Large intestine (tissue), 3 donors: ENCODE measurements around the gene KANK4. TPM values are rescaled to one million over a fixed set of nuclear protein-coding genes. Genes with fewer than 3 reads are reported as not detected.
A peak's percentile ranks its signal among the peaks of the same experiment; 100 is the strongest.
"Not testable (repeated sequence)": the region's sequence is repeated elsewhere in the genome, so short reads cannot be mapped to it uniquely, and the experiment has no call there.

Experiments
- DNase-seq, 2 donors: peaks; one replicate each; pipeline versions ENCODE4 v3.0.0 to v3.0.0-alpha.2; 2013
- H3K27ac ChIP-seq: one replicate; pipeline ENCODE4 v1.5.1; 2013; ENCODE audit warnings: low read length
- H3K27me3 ChIP-seq: 2 replicates; pipeline ENCODE4 v1.6.1; 2013; ENCODE audit warnings: low read length; ENCODE audit not compliant: control insufficient read depth, insufficient read depth
- H3K36me3 ChIP-seq: 2 replicates; pipeline ENCODE4 v1.6.1; 2013; ENCODE audit warnings: low read length; ENCODE audit not compliant: control insufficient read depth, insufficient read depth
- H3K4me1 ChIP-seq: one replicate; pipeline ENCODE4 v1.6.1; 2013; ENCODE audit warnings: low read length; ENCODE audit not compliant: control insufficient read depth, insufficient read depth
- H3K4me3 ChIP-seq: one replicate; pipeline ENCODE4 v1.5.1; 2013; ENCODE audit warnings: low read length
- H3K9me3 ChIP-seq: one replicate; pipeline ENCODE4 v1.6.1; 2013; ENCODE audit warnings: mild to moderate bottlenecking, low read depth, low read length, moderate library complexity; ENCODE audit not compliant: control insufficient read depth
- WGBS: methylation state at CpG from one replicate; pipeline ENCODE4 v1.1.5; 2013; ENCODE audit warnings: low lambda C conversion rate; ENCODE audit not compliant: insufficient coverage; 5-methylcytosine and 5-hydroxymethylcytosine counted together
- polyA plus RNA-seq: library from polyadenylated mRNA; unstranded; fragments of 120-200 nt; gene quantifications from one replicate; pipeline ENCODE4 v1.2.1, GENCODE V29; 2013

KANK4 gene
- polyA plus RNA-seq, 1 donor, result 4.1 TPM

DNA sequence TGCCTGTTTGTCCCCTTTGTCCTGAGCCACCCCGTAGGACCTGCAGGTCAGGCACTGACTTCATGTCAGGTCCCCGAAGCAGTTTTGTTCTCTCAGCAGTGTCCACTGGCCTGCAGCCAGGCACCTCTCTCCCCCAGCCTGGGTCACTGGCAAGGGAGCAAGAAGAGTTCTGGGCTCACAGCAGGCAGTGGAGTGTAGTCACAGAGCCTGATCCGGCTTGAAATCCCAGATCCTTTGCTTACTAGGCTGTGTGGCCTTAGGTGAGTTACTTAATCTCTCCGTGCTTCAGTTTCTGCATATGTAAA, 90.4 kb downstream of the KANK4 start:
- no peak overlapping the region for H3K4me3 ChIP-seq
- no peak overlapping the region for H3K27ac ChIP-seq
- WGBS, result no CpG with 5 or more reads among the region's 4 CpGs
- no peaks in the 10 kb centered on the region for H3K36me3 ChIP-seq
- no peaks in the 10 kb centered on the region for H3K9me3 ChIP-seq
- no peaks in the 10 kb centered on the region for H3K27me3 ChIP-seq
- no peak for DNase-seq
- H3K4me1 ChIP-seq, result no peaks in the 10 kb centered on the region

DNA sequence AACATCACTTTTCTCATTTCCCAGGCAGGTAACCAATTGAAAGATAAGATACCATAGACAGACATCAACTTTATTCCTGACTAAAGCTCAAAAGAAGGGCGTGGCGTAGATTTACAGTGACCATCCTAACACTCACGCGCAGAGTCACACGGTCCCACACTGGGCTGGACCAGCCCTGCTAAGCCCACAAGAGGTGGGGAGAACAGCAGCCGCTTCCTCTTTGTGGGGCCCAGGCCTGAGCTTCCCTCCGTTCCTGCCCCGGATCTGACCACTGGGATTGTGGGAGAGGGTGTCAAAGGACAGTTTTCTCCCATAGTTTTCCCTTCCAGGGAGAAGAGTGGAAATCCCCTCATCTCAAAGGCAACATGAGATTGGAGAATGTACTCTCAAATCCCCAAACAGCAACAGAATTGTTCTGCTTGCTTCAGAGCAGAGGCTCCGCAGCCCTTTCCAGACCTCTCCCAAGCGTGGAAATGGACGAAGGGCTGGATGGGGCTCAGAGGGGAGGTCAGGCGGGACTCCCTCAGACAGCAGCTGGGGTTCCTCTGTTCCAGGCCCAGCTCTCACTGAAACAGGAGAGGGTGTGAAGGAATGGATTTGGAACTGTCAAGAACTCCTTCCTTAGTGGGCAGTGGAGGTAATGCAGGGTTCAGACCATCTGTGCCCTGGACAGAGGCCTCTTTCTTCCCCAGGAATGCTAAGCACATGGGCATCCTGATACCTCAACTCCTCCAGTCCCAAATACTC, 90.9 kb downstream of the KANK4 start:
- no peaks in the 10 kb centered on the region for H3K36me3 ChIP-seq
- peak; percentile 16 to 38 for DNase-seq
- H3K4me1 ChIP-seq, result no peaks in the 10 kb centered on the region
- no peak overlapping the region for H3K4me3 ChIP-seq
- H3K27me3 ChIP-seq, result no peaks in the 10 kb centered on the region
- H3K9me3 ChIP-seq, result no peaks in the 10 kb centered on the region
- no peak overlapping the region for H3K27ac ChIP-seq
- WGBS, result 83% methylated on average over 1 of the region's 12 CpGs

DNA sequence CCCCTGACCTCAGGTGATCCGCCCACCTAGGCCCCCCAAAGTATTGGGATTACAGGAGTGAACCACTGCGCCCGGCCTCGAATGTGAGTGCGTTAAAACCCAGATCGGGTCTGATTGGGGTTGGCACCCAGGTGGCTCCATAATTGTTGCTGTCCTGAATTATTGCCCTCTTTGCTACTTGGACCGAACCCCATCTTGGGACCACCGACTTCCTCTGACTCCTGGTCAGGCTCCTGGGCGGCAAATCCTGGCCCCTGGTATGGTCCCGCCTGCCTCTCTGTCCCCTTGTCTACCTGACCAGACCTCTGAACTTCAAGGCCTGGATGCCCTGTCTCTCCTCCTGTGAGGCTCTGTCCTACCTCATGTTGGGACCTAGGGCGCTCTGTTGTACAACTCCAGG, 91.7 kb downstream of the KANK4 start:
- Histone ChIP-seq H3K9me3 (no peaks in the 10 kb centered on the region), H3K4me1 (no peaks in the 10 kb centered on the region), H3K27ac (no peak overlapping the region), H3K4me3 (no peak overlapping the region), H3K36me3 (no peaks in the 10 kb centered on the region), H3K27me3 (no peaks in the 10 kb centered on the region)
- whole genome bisulfite sequencing, result no CpG with 5 or more reads among the region's 11 CpGs
- DNase-seq, result no peak

DNA sequence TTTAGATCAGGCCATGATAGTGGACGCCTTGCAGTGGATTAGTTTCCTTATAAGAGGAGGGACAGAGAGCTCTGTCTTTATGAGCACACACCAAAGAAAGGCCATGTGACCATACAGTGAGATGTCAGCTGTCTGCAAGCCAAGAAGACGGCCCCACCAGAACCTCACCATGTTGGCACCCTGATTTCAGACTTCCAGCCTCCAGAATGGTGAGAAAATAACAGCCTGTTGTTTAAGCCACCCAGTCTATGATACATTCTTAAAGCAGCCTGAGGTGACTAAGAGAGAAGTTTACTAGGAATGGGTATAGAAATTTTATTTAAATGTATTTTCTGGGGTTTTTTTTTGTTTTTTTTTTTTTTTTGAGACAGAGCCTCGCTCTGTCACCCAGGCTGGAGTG, 95.1 kb downstream of the KANK4 start:
- WGBS, result no CpG with 5 or more reads among the region's 3 CpGs
- no peaks in the 10 kb centered on the region for H3K9me3 ChIP-seq
- H3K27me3 ChIP-seq, result no peaks in the 10 kb centered on the region
- H3K4me3 ChIP-seq, result no peak overlapping the region
- no peaks in the 10 kb centered on the region for H3K36me3 ChIP-seq
- no peak overlapping the region for H3K27ac ChIP-seq
- no peaks in the 10 kb centered on the region for H3K4me1 ChIP-seq
- DNase-seq, result no peak

DNA sequence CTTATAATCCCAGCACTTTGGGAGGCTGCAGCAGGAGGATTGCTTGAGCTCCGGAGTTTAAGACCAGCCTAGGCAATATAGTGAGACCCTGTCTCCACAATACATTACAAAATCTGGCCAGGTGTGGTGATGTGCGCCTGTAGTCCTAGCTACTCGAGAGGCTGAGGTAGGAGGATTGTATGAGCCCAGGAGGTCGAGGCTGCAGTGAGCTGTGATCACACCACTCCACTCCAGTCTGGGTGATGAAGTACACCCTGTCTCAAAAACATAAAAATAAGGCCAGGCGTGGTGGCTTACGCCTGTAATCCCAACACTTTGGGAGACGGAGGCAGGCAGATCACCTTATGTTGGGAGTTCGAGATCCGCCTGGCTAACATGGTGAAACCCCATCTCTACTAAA, 96.9 kb downstream of the KANK4 start:
- H3K36me3 ChIP-seq, result no peaks in the 10 kb centered on the region
- H3K4me3 ChIP-seq, result no peak overlapping the region
- H3K4me1 ChIP-seq, result no peaks in the 10 kb centered on the region
- H3K27ac ChIP-seq, result no peak overlapping the region
- H3K9me3 ChIP-seq, result no peaks in the 10 kb centered on the region
- no CpG with 5 or more reads among the region's 9 CpGs for WGBS
- H3K27me3 ChIP-seq, result no peaks in the 10 kb centered on the region
- DNase-seq, result no peak

DNA sequence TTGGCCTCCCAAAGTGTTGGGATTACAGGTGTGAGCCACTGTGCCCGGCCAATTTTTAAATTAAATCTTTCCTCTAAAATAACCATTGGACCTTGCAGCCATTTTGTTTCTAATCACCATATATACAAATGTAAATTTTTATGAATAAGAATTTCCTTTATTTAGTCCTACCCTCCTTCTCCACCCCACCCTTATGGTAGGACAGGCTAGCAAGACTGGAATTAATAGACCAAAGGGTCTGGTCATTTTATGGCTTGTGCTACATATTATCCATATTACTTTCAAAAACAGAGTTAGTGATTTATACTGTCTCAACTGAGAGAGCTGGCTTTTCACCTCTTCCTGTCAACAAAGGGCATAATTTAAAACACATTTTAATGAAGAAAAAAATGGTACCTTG, 98.1 kb downstream of the KANK4 start:
- H3K4me1 ChIP-seq, result no peaks in the 10 kb centered on the region
- no peak overlapping the region for H3K27ac ChIP-seq
- WGBS, result 100% methylated on average over 1 of the region's 1 CpG
- H3K9me3 ChIP-seq, result no peaks in the 10 kb centered on the region
- H3K27me3 ChIP-seq, result no peaks in the 10 kb centered on the region
- DNase-seq, result no peak
- H3K4me3 ChIP-seq, result no peak overlapping the region
- H3K36me3 ChIP-seq, result no peaks in the 10 kb centered on the region

DNA sequence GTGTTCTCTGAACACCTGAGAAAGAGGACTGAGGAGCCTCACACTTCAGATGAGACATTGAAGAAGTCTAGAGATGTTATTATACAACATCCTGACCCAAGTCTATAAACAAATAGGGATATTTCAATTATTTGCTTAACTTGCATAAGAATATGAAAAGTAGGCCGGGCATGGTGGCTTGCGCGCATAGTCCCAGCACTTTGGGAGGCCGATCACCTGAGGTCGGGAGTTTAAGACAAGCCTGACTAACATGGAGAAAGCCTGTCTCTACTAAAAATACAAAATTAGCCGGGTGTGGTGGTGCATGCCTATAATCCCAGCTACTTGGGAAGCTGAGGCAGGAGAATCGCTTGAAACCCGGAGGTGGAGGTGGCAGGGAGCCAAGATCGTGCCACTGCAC, 98.8 kb downstream of the KANK4 start:
- not testable (repeated sequence) for H3K36me3 ChIP-seq, DNase-seq, H3K9me3 ChIP-seq, H3K27me3 ChIP-seq, H3K27ac ChIP-seq, H3K4me3 ChIP-seq, H3K4me1 ChIP-seq
- WGBS, result no CpG with 5 or more reads among the region's 9 CpGs

DNA sequence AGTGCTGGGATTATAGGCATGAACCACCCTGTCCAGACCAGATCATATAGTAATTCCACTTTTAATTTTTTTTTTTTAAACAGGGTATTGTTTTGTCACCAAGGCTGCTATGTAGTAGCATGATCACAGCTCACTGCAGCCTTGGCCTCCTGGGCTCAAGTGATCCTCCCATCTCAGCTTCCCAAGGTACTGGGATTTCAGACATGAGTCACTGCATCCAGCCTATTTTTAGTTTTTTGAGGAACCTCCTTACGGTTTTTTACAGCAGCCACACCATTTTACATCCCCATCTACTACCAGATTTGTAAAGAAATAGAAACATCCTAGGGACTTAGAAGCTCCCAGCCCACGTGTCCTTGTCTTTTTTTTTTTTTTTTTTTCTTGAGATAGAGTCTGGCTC, 100.6 kb downstream of the KANK4 start:
- Histone ChIP-seq H3K27me3 (no peaks in the 10 kb centered on the region), H3K36me3 (no peaks in the 10 kb centered on the region), H3K4me1 (no peaks in the 10 kb centered on the region), H3K27ac (no peak overlapping the region), H3K4me3 (no peak overlapping the region), H3K9me3 (no peaks in the 10 kb centered on the region)
- DNase-seq, result no peak
- 67% methylated on average over 1 of the region's 2 CpGs for WGBS

DNA sequence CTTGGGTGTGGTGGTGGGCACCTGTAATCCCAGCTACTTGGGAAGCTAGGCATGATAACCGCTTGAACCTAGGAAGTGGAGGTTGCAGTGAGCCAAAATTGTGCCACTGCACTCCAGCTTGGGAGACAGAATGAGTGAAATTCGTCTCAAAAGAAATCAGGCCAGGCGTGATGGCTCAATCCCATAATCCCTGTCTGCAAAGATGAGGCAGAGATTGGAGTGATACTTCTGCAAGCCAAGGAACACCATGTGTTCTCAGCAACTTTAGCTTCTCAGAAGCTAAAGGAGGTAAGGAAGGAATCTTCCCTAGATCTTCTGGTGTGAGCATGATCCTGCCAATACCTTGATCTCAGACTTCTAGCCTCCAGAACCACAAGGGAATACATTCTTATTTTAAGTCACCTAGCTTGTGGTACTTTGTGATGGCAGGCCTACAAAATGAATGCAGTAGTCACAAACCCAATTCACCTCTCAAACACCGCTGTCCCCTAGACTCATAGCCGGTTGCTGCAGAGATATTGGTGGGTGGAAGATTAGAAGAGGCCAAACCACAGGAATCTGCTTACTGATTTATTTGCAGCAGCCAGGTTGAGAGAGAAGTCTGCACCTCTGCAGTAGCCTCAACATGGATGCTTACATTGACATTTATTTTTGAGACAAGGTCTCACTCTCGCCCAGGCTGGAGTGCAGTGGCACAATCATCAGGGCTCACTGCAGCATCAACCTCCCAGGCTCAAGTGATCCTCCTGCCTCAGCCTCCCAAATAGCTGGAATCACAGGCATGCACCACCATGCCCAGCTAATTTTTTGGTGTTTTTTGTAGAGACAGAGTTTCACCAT, 105.9 kb downstream of the KANK4 start:
- H3K27ac ChIP-seq, result no peak overlapping the region
- DNase-seq, result no peak
- H3K27me3 ChIP-seq, result no peaks in the 10 kb centered on the region
- WGBS, result no CpG with 5 or more reads among the region's 6 CpGs
- no peaks in the 10 kb centered on the region for H3K4me1 ChIP-seq
- H3K36me3 ChIP-seq, result no peaks in the 10 kb centered on the region
- H3K9me3 ChIP-seq, result peaks cover 13% of the 10 kb centered on the region
- no peak overlapping the region for H3K4me3 ChIP-seq

DNA sequence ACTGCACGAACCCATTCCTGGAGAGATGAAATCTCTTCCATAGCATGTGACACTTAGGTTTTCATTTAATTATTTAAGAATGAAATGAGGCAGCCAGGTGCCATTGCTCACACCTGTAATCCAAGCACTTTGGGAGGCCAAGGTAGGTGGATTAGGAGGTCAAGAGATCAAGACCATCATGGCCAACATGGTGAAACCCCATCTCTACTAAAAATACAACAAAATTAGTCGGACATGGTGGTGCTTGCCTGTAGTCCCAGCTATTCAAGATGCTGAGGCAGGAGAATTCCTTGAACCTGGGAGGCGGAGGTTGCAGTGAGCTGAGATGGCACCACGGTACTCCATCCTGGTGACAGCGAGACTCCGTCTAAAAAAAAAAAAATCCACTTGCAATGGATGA, 106.8 kb downstream of the KANK4 start:
- no peak for DNase-seq
- peaks cover 17% of the 10 kb centered on the region for H3K9me3 ChIP-seq
- no peak overlapping the region for H3K4me3 ChIP-seq
- no peaks in the 10 kb centered on the region for H3K4me1 ChIP-seq
- WGBS, result 100% methylated on average over 1 of the region's 6 CpGs
- H3K36me3 ChIP-seq, result no peaks in the 10 kb centered on the region
- no peaks in the 10 kb centered on the region for H3K27me3 ChIP-seq
- H3K27ac ChIP-seq, result no peak overlapping the region

DNA sequence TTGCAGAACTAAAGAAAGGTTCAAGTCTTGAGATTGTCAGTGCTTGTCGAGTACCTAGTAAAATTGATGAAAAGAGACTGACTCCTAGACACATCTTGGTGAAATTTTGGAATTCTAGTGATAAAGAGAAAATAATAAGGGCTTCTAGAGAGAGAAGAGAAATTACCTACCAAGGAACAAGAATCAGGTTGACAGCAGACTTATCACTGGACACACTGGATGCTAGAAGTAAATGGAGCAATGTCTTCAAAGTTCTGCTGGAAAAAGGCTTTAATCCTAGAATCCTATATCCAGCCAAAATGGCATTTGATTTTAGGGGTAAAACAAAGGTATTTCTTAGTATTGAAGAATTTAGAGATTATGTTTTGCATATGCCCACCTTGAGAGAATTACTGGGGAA, 108.3 kb downstream of the KANK4 start:
- DNase-seq, result no peak
- no CpG with 5 or more reads among the region's 1 CpG for WGBS
- Histone ChIP-seq H3K9me3 (peaks cover 17% of the 10 kb centered on the region), H3K4me3 (no peak overlapping the region), H3K4me1 (no peaks in the 10 kb centered on the region), H3K36me3 (no peaks in the 10 kb centered on the region), H3K27ac (no peak overlapping the region), H3K27me3 (no peaks in the 10 kb centered on the region)
